NCI-H2081 treated with DMSO at 0.1 percent for 48 hours (cell line): ENCODE measurements around the gene RIC1.
"Not testable (repeated sequence)": the region's sequence is repeated elsewhere in the genome, so short reads cannot be mapped to it uniquely, and the experiment has no call there.

Source experiments
- DNase-seq: peaks from one replicate; lab custom pipeline; 2025; lab: John Stamatoyannopoulos, UW

RIC1 gene

DNA sequence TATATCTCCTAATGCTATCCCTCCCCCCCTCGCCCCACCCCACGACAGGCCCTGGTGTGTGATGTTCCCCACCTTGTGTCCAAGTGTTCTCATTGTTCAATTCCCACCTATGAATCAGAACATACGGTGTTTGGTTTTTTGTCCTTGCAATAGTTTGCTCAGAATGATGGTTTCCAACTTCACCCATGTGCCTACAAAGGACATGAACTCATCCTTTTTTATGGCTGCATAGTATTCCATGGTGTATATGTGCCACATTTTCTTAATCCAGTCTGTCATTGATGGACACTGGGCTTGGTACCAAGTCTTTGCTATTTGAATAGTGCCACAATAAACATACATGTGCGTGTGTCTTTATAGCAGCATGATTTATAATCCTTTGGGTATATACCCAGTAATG lies 93.8 kb downstream of the RIC1 start:
- not testable (repeated sequence) for DNase-seq

DNA sequence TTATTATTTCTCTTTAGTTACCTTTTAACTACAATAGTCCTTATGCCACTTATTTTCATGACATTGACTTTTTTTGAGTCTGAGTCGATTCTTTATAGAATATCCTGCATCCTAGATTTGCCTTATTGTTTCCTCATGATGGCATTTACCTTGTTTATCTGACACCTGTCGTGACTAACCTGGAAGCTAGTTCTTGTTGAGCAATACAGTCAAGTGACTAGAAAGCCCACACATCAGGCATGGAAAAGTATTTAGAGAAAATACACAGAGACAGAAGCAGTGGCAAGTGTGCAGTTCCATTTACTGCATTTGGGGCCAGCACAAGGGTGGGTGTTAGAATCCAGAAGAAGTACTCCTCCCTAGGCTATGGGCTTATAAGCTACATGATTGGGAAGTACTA lies 106.2 kb downstream of the RIC1 start:
- no peak for DNase-seq

DNA sequence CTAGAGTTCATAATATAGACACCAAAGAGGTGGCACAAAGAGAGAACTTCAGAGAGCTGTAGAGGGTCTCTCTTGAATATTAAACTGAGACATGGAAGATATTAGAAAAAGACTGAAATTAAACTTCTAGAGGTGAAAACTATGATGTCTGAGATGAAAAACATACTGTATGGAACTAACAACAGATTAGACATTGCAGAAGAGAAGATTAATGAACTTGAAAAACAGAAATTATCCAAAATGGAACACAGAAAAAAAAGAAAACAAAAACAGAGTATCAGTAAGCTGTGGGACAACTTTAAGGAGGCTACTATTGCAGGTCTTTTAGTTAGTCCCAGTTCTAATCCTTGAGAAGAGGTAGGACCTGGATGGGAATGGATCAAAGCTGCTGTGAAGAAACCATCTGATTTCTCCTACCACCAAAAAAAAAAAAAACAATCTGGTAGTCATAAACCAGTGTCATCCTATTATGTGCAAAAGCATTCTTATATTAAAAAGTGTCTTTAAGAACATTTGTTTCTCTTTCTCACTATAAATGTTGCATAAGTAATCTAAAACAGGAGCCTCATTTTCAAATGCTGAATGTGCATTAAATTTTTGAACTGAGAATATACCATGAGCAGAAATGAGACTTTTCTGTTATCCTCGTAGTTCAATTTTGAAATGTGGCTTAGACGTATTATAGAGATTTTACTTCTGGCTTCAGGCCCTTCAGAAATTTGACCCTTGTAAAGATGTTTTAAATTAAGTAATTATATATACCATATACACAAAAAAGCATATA lies 107.8 kb downstream of the RIC1 start:
- DNase-seq = no peak

DNA sequence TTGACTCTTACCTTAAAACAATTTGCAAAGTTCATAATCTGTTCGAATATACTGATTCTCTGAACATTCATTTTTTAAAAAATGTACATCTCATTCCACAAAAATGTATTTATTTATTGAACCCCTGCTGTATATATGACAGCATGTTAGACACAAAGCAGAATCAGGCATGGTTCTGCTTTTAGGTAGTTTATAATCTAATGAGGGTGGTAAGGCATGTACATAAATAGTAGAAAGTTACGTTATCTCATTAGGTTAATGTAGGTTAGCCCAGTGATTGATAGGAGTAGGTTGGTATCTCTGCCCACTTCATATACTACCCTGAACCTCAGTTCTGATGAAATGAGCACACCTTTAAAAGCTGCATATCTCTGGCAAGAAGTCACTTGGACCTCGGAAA lies 114.2 kb downstream of the RIC1 start:
- DNase-seq = no peak

DNA sequence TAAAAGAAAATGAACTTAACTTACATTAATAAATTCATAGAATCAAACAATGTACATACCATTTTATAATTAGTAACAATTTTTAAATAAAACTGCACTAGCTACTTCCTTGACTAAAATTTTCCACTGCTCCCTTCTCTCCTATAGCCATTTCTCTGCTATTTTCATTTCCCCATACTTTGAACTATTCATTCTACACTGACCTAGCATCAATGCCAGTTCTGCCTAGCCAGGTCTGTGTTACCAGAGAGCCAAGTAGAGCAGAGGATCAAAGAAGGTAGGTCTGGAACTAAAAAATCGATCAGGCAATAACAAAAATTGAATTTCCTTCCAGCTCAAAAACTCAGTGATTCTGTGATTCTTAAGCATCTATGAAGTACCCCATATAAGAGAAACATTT lies 119.5 kb downstream of the RIC1 start:
- DNase-seq = no peak

DNA sequence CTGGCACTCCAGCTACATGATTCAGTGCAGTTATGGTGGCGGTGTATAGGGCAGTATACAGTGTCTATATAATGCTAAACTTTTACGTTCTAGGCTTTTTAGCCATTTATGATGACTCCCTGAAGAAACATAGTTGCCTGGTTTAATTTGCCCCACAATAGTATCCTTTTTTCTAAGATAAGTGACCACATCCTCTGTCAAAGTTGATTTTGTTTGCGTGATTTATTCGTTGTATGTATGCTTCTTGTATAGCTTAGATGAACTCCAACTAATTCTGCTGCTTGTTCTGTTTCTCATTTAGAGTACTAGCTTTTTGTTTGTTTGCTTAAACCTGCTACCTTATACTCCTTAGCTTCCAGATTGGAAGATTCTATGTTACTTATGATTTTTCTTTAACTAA lies 120.4 kb downstream of the RIC1 start:
- no peak for DNase-seq

DNA sequence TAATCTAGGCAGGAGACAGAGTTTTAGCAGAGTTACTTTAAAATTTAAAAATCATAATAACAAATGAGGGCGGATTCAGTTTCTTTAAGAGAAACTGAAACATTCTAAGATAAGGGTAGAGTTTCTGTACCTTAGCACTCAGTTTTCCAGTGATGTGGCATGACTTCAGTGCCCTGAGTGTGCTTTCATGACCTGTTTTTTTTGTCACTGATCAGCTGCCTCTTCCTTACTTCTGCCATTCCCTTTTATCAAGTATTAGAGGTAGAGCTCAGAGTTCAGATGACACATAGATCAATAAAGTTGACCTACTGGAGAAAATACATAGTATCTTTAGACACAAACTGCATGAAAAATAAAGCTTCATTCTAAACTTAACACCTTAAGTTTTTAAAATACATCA lies 121.7 kb downstream of the RIC1 start:
- no peak for DNase-seq

DNA sequence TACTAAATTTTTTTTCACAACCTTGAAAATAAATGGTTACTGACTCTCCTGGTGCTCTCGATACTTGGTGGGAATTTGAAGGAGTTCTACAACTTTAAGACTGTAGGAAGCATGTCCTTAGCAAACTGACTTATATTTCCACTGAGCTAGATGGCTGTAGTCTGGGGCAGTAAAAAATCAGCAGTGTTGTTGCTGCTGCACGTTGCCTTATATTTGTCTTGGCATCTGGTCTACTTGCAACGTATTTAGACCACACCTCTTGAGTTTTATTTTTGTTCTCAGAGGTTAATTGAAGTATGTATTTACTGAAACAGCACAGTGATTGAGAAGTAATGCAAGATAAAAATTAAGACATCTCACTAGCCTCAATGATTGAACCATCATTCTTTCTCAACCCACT lies 127.7 kb downstream of the RIC1 start:
- DNase-seq = no peak

DNA sequence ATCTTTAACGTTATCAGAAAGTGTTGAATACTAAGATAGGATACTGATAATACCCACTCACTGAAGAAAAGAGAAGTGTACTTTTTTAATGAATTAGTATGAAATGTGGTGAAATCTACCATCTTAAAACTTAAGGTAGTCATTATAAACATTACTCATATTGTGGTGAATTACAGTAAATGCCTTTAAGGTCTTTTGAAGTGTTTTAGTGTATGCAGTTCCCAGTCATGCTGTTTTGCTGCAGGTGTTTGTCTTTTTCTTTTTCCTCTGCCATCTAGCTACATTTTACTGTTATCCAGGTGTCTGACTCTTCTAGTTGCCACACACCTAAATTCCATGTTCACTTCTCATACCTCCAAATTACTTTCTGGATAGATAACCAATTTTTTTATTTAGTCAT lies 131.4 kb downstream of the RIC1 start:
- no peak for DNase-seq

DNA sequence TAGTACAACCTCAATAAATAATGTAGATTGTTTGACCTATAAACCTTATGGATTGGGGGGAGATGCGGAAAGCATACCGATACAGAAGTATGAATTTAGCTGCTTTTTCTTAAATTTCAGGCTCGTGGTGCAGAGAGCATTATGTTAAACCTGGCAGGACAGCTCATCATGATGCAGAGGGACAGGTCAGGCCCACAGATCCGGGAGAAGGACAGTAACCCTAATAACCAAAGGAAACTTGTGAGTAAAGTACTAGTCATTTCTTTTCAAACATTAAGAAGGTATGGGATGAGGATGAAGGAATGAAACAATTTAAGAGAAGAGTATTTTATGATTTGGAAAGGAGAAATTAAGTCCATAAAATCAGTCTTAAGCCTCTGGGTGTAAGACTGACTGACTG lies 133.5 kb downstream of the RIC1 start:
- no peak for DNase-seq

DNA sequence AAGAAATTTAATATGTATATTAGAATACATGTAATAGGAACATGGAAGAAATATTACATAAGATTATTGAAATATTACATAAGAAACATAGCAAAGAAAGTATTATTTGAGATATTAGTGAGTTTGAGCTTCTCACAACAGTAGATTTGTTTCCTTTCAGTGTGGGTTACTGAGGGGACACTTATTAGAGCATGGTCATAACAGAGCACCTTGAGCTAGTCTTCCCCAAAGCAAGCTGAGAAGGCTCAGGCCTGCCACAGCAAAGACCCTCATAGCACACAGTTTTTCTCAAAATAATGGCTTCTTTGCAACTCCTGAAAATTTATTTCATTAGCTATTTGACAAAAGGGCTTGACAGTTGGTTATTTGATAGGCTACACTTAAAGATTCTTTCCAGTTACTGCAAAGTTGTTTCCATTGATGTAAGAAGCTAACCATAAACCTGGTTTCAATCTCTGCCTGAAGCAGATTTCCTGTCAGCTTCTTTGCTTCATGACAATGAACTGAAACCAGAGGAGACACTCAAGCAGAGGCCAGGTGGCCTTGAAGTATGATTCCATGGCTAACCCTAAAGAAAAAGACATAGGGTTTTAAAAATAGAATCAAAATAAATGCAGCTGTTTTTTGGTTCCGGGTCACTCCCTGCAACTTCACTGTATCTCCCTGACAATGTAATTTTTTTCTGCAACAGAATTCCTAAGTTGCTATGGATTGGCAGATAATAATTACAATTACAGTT lies 135.4 kb downstream of the RIC1 start:
- no peak for DNase-seq

DNA sequence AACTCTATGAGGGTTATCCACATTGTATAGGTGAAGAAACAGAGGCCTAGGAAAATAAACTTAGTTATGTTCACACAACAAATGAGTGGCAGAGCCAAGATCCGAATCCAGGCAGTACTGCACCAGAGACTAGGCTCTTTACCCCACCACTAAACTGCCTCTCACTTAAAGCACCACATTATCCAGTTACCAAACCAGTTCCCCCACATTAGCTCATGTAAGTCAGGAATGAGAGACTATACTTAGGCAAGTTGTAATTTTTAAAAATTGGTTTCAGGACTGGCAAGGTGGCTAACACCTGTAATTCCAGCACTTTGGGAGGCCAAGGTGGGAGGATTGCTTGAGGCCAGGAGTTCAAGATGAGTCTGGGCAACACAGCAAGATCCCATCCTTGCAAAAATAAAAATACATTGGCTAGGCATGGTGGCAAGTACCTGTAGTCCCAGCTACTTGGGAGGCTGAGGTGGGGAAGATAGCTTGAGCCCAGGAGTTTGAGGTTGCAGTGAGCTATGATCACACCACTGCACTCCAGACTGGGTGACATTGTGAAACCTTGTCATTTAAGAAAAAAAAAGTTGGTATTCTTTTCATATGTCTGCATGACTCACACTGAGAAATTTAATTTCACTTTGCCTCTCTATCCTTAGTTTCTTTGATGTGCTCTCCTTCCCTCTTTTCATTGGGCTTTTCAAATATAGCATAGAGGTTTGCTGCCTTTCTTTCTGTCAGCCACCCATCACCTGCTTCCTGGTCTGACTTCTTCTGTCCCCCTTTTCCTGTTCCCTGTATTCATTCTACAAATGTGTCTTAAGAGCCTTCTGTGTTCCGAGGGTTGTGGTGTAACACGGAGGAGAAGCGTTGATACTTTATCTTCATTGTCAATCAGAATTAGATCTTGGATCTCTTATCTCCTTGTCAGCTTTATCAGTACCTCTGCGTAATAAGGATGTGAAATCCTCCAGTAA lies 139.3 kb downstream of the RIC1 start:
- DNase-seq = no peak

DNA sequence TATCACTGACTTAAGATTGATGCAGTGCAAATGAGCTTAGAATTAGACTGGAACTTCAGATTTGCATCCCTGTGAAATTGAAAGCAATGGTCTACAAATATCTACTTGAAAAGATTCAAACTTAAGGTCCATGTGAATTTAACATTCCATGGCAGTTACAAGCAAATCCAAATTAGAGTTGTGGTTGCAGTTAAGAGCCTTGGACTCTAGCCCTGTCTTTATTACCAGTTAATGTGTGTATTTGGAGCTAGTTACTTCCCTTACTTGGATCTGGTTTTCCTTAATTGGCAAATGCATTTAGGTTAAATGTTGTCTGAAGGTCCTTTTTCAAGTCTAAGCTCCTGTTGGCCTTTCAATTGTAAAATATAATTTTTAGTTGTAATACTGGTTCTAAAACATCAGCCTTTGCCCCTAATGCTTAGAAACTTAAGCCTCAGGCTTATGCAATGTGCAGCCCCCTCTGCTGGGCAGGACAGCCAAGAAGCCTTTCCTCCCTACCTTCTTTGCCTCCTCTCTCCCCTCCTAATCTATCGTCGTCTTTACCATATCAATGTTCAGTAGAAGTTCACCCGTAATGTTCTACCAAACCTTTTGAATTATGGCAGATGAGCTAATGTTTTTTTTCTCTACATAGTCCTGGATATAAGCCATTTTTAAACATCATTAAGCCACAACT lies 144.6 kb downstream of the RIC1 start:
- DNase-seq = no peak

DNA sequence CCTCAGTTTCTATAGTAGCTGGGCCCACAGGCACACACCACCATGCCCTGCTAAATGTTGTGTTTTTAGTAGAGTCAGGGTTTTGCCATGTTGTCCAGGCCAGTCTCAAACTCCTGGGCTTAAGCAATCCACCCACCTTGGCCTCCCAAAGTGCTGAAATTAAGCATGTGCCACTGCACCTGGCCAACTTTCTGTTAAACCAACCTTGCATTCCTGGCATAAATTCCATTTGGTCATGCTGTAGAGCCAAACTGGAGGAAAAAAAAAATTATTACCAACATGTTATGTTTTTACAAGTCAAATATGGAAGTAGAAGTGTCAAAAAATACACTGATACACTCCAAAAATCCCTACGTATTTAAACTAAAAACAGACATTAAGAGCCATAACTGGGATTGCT lies 149.9 kb downstream of the RIC1 start:
- no peak for DNase-seq

DNA sequence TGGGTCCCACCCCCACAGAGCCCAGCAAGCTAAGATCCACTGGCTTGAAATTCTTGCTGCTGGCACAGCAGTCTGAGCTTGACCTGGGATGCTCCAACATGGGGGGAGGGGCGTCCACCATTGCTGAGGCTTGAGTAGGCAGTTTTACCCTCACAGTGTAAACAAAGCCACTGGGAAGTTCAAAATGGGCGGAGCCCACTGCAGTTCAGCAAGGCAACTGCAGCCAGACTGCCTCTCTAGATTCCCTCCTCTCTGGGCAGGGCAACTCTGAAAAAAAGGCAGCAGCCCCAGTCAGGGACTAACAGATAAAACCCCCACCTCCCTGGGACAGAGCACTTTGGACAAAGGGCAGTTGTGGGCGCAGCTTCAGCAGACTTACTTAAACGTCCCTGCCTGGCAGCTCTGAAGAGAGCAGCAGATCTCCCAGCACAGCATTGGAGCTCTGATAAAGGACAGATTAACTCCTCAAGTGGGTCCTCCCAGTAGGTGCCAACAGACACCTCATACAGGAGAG lies 150.9 kb downstream of the RIC1 start:
- not testable (repeated sequence) for DNase-seq

DNA sequence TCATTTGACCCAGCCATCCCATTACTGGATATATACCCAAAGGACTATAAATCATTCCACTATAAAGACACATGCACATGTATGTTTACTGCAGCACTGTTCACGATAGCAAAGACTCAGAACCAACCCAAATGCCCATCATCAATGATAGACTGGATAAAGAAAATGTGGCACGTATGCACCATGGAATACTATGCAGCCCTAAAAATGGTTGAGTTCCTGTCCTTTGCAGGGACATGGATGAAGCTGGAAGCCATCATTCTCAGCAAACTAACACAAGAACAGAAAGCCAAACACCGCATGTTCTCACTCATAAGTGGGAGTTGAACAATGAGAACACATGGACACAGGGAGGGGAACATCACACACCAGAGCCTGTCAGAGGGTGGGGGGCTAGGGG lies 154.5 kb downstream of the RIC1 start:
- DNase-seq = not testable (repeated sequence)

DNA sequence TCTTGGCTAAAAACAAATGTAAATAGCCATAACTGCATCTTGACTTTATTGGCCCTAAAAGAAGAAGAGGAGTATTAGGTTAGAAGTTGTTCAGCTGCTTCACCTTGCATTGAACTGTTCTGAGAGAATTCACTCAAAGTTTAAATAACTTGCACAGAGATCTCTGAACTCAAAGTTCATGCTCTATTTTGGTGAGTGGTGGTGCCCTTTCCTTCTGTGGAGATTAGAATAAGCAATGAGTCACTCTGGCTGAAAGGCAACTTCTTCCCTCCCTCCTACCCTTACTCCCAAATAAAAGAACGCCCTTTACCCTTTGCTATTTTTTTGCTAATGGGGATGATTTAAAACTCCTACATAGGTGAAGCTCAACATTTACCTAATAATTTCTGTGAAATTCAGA lies 155.1 kb downstream of the RIC1 start:
- no peak for DNase-seq

DNA sequence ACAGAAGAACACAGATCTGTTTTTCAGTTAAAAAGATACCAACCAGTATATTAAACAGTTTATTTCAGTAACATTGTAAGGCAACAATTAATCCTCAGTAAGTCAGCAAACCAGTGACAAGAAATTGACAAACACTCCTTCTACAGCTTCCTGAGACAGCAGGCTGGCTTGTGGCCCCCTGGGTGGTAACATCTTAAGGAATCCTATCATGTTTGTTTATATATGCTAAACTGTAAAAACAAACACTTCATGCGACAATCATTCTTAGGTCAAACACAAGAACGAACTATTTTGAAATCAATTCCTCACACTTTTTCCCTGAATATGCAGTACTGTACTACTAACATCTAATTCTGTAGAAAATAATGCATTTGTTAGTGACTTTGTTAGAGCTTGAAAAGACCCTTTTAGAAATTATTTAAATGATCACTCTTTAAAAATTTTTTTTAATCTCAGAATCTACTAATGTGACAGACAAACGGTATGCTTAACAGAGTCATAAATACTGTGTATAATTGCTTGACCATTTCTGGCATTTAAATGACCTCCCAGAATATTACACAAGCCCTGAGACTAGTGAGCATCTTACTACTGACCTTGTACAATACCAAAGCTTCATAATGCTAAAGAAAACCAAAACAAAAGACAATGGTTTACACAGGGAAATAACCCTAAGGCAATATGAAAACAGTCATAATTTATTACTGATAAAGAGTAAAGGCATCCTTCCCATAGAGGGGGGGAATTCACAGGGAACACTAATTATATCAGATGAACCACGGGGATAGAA lies 155.8 kb downstream of the RIC1 start:
- DNase-seq = no peak

DNA sequence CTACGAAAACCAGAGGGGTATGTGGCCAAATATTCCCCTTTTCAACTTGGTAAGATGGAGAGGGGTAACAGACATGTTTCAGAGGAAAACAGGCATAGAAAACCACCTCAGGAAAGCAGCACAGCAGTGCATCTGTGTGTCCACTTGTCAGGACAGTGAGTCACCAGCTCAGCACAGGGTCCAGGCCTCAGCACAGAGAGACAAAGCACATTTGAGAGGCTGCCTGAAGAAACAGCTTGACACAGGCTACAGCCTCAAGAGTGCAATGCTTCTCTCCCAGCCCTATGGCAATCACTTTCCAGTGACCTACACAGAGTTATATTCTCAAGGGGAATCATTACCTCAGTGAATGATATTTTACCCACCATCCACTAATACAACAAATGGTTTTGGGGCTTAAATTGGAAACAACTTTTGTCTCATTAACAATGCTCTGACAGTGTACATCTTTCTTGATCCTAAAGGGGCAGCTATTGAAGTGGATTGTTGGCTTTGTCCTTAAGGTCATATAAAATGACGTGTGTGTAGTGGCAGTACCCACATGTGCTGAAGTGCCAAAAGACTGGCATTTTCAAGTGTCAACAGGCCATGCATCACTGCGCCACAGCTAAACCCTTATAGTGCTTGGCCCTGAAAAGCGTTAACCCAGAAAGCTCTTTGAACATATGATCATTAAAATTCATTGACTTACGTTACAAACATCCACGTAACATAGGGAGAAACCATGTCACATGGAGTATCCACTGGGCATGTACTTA lies 157.6 kb downstream of the RIC1 start:
- no peak for DNase-seq

DNA sequence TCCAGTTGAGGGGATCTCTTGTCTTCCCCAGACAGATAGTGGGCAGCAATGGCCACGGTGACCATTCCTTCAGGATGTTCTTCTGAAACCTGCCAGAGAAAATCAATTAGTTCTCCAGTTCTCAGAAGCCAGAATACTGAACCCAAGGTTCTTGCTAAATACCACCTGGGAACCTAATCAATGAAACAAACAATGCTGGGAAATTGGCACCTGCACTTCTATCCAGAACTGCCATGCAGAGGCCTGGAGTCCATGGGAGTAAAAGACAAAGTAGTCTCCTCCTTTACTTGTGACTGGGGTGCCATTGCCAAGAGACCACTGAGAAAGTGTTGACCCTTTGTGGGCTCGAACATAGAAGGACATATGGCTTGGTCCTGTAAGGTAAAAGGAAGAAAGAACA lies 158.3 kb downstream of the RIC1 start:
- no peak for DNase-seq
